ENCODE results near the gene SLC24A3. TPM values are rescaled to one million over a fixed set of nuclear protein-coding genes. Genes with fewer than 3 reads are reported as not detected.

SLC24A3 gene
- total RNA-seq, 1 donor from 2014 or later, result 0.11 TPM

- DNase-seq (ENCODE audit: extremely low spot score, unreplicated experiment), result no peak
- no peaks in the 10 kb centered on the region for H3K36me3 Mint-ChIP-seq (ENCODE audit: unreplicated experiment)
- no peaks in the 10 kb centered on the region for H3K27me3 Mint-ChIP-seq (ENCODE audit: unreplicated experiment)
- H3K4me3 Mint-ChIP-seq (ENCODE audit: unreplicated experiment), result no peak overlapping the region
- H3K4me1 Mint-ChIP-seq (ENCODE audit: unreplicated experiment), result no peaks in the 10 kb centered on the region
- H3K27ac Mint-ChIP-seq (ENCODE audit: unreplicated experiment), result no peak overlapping the region
- no peak for TF ChIP-seq CTCF (IDR thresholded peaks at IDR 0.05)
- peaks cover 7% of the 10 kb centered on the region for H3K9me3 Mint-ChIP-seq (ENCODE audit: unreplicated experiment)
Measured at GRCh38 chr20:19254956-19255355, 42.5 kb downstream of the SLC24A3 start.

GRCh38 chr20:19256085-19256484 lies 43.6 kb downstream of the SLC24A3 start:
- DNase-seq (ENCODE audit: extremely low spot score, unreplicated experiment), result no peak
- Mint-ChIP-seq H3K9me3 (ENCODE audit: unreplicated experiment) (peaks cover 7% of the 10 kb centered on the region), H3K27me3 (ENCODE audit: unreplicated experiment) (no peaks in the 10 kb centered on the region), H3K27ac (ENCODE audit: unreplicated experiment) (no peak overlapping the region), H3K4me1 (ENCODE audit: unreplicated experiment) (no peaks in the 10 kb centered on the region), H3K36me3 (ENCODE audit: unreplicated experiment) (no peaks in the 10 kb centered on the region), H3K4me3 (ENCODE audit: unreplicated experiment) (no peak overlapping the region)
- TF ChIP-seq CTCF (IDR thresholded peaks at IDR 0.05), result no peak

- Mint-ChIP-seq H3K27me3 (ENCODE audit: unreplicated experiment) (no peaks in the 10 kb centered on the region), H3K36me3 (ENCODE audit: unreplicated experiment) (no peaks in the 10 kb centered on the region), H3K27ac (ENCODE audit: unreplicated experiment) (no peak overlapping the region), H3K4me1 (ENCODE audit: unreplicated experiment) (no peaks in the 10 kb centered on the region), H3K4me3 (ENCODE audit: unreplicated experiment) (no peak overlapping the region), H3K9me3 (ENCODE audit: unreplicated experiment) (peaks cover 5% of the 10 kb centered on the region)
- TF ChIP-seq CTCF (IDR thresholded peaks at IDR 0.05), result no peak
- no peak for DNase-seq (ENCODE audit: extremely low spot score, unreplicated experiment)
Measured at GRCh38 chr20:19256906-19257595, 44.6 kb downstream of the SLC24A3 start.

GRCh38 chr20:19257865-19258264 lies 45.4 kb downstream of the SLC24A3 start:
- DNase-seq (ENCODE audit: extremely low spot score, unreplicated experiment), result no peak
- Mint-ChIP-seq H3K36me3 (ENCODE audit: unreplicated experiment) (no peaks in the 10 kb centered on the region), H3K27ac (ENCODE audit: unreplicated experiment) (no peak overlapping the region), H3K4me1 (ENCODE audit: unreplicated experiment) (no peaks in the 10 kb centered on the region), H3K27me3 (ENCODE audit: unreplicated experiment) (no peaks in the 10 kb centered on the region), H3K9me3 (ENCODE audit: unreplicated experiment) (peaks cover 3% of the 10 kb centered on the region), H3K4me3 (ENCODE audit: unreplicated experiment) (no peak overlapping the region)
- no peak for TF ChIP-seq CTCF (IDR thresholded peaks at IDR 0.05)

GRCh38 chr20:19259141-19259591 lies 46.7 kb downstream of the SLC24A3 start:
- Mint-ChIP-seq H3K9me3 (ENCODE audit: unreplicated experiment) (peaks cover 3% of the 10 kb centered on the region), H3K27me3 (ENCODE audit: unreplicated experiment) (no peaks in the 10 kb centered on the region), H3K4me1 (ENCODE audit: unreplicated experiment) (no peaks in the 10 kb centered on the region), H3K36me3 (ENCODE audit: unreplicated experiment) (no peaks in the 10 kb centered on the region), H3K27ac (ENCODE audit: unreplicated experiment) (no peak overlapping the region), H3K4me3 (ENCODE audit: unreplicated experiment) (no peak overlapping the region)
- no peak for DNase-seq (ENCODE audit: extremely low spot score, unreplicated experiment)
- no peak for TF ChIP-seq CTCF (IDR thresholded peaks at IDR 0.05)
